ENCODE measurements around the gene VAV3.

Gene VAV3

GRCh38 chr1:107593501-107594209 lies 371.3 kb downstream of the VAV3 start:
- no peak for TF ChIP-seq CTCF (IDR thresholded peaks at IDR 0.05)
- no peak for TF ChIP-seq ZFX (IDR thresholded peaks at IDR 0.05; ENCODE audit: borderline replicate concordance)
- H3K27ac ChIP-seq: peak overlapping the region; percentile 28; the same call in 1 of the 2 replicates

- TF ChIP-seq ZFX (IDR thresholded peaks at IDR 0.05; ENCODE audit: borderline replicate concordance) (no peak), CTCF (IDR thresholded peaks at IDR 0.05) (no peak)
- H3K27ac ChIP-seq: no peak overlapping the region
Observed at GRCh38 chr1:107590900-107591622, 373.9 kb downstream of the VAV3 start.

- TF ChIP-seq ZFX (IDR thresholded peaks at IDR 0.05; ENCODE audit: borderline replicate concordance) (no peak), CTCF (IDR thresholded peaks at IDR 0.05) (no peak)
Observed at GRCh38 chr1:107590087-107590486, 374.9 kb downstream of the VAV3 start.

GRCh38 chr1:107588321-107588720 lies 376.7 kb downstream of the VAV3 start:
- no peak overlapping the region for H3K27ac ChIP-seq
- TF ChIP-seq CTCF (IDR thresholded peaks at IDR 0.05): no peak
- no peak for TF ChIP-seq ZFX (IDR thresholded peaks at IDR 0.05; ENCODE audit: borderline replicate concordance)

More at GRCh38 chr1:107590087-107590486, 374.9 kb downstream of the VAV3 start:
- no peak overlapping the region for H3K27ac ChIP-seq

GRCh38 chr1:107575226-107575625 lies 389.8 kb downstream of the VAV3 start:
- no peak for TF ChIP-seq ZFX (IDR thresholded peaks at IDR 0.05; ENCODE audit: borderline replicate concordance)
- TF ChIP-seq CTCF (IDR thresholded peaks at IDR 0.05): no peak
- no peak overlapping the region for H3K27ac ChIP-seq

- H3K27ac ChIP-seq: no peak overlapping the region
- TF ChIP-seq ZFX (IDR thresholded peaks at IDR 0.05; ENCODE audit: borderline replicate concordance) (no peak), CTCF (IDR thresholded peaks at IDR 0.05) (no peak)
Observed at GRCh38 chr1:107574044-107574443, 390.9 kb downstream of the VAV3 start.

GRCh38 chr1:107572674-107573211 lies 392.2 kb downstream of the VAV3 start:
- TF ChIP-seq CTCF (IDR thresholded peaks at IDR 0.05) (no peak), ZFX (IDR thresholded peaks at IDR 0.05; ENCODE audit: borderline replicate concordance) (no peak)
- H3K27ac ChIP-seq: peak overlapping the region; percentile 39

Data from 22Rv1 (cell line).